Naive thymus-derived CD4-positive, alpha-beta T cell (primary cell): ENCODE results near the gene TOM1L2. TPM values are rescaled to one million over a fixed set of nuclear protein-coding genes. Genes with fewer than 3 reads are reported as not detected.

ENCODE experiments used
- ATAC-seq: fragments of 150-1000 bp; cut with Tn5 transposase; 2 replicates; pipeline ENCODE4 v1.10.0; 2021; ENCODE audit warnings: mild to moderate bottlenecking, moderate library complexity
- CTCF ChIA-PET: fragments of 350-600 bp; sonication (Branson Sonifier 250); formaldehyde crosslinking; loops from one replicate; lab custom pipeline; 2021; ENCODE audit warnings: antibody characterized with exemption; lab: Charles Lee
- POLR2A ChIA-PET: fragments of 350-600 bp; sonication (Branson Sonifier 250); formaldehyde crosslinking; loops from one replicate; lab custom pipeline; 2021; ENCODE audit warnings: antibody characterized with exemption, inconsistent platforms; lab: Charles Lee
- DNase-seq, 9 donors: peaks; one replicate each; pipeline versions ENCODE4 v3.0.0 to v3.0.0-alpha.2; 2020 to 2022; ENCODE audit warnings: mixed read lengths in 1 of 9
- H3K27ac ChIP-seq: one replicate; pipeline ENCODE4 v1.7.0; 2013; ENCODE audit warnings: mild to moderate bottlenecking, low read depth, low read length, moderate library complexity
- H3K27me3 ChIP-seq, 2 donors: one replicate each; pipeline ENCODE4 v1.7.0; 2013; ENCODE audit warnings: low read length in 2 of 2, mild to moderate bottlenecking in 2 of 2, moderate library complexity in 2 of 2; ENCODE audit not compliant: control insufficient read depth in 2 of 2, insufficient read depth in 2 of 2
- H3K36me3 ChIP-seq, 3 experiments: 1 replicate in 2 of 3; 2 replicates in 1 of 3; pipeline ENCODE4 v1.7.0; 2013; ENCODE audit warnings: low read length in 3 of 3, mild to moderate bottlenecking in 3 of 3, moderate library complexity in 1 of 3; ENCODE audit not compliant: insufficient read depth in 3 of 3, control insufficient read depth in 2 of 3
- H3K4me1 ChIP-seq, 2 donors: one replicate each; pipeline ENCODE4 v1.7.0; 2013; ENCODE audit warnings: low read length in 2 of 2, mild to moderate bottlenecking in 2 of 2, moderate library complexity in 1 of 2; ENCODE audit not compliant: control insufficient read depth in 2 of 2, insufficient read depth in 2 of 2
- H3K4me3 ChIP-seq: 2 replicates; pipeline ENCODE4 v1.7.0; 2013; ENCODE audit warnings: mild to moderate bottlenecking, low read length
- H3K9me3 ChIP-seq, 3 experiments: 1 replicate in 2 of 3; 2 replicates in 1 of 3; pipeline ENCODE4 v1.7.0; 2013; ENCODE audit warnings: low read length in 3 of 3; ENCODE audit not compliant: control insufficient read depth in 2 of 3
- H3K27ac Mint-ChIP-seq, 9 donors: one replicate each; pipeline ENCODE4 v1.8.0; 2020 to 2022; ENCODE audit warnings: mixed read lengths in 9 of 9, mild to moderate bottlenecking in 8 of 9, moderate library complexity in 5 of 9, inconsistent platforms in 2 of 9
- H3K27me3 Mint-ChIP-seq, 5 donors: one replicate each; pipeline ENCODE4 v1.8.0; 2021 to 2022; ENCODE audit warnings: mixed read lengths in 5 of 5, mild to moderate bottlenecking in 1 of 5
- H3K36me3 Mint-ChIP-seq, 5 donors: one replicate each; pipeline ENCODE4 v1.8.0; 2020 to 2022; ENCODE audit warnings: mixed read lengths in 5 of 5, mild to moderate bottlenecking in 3 of 5, inconsistent platforms in 1 of 5
- H3K4me1 Mint-ChIP-seq, 7 donors: one replicate each; pipeline ENCODE4 v1.8.0; 2020 to 2022; ENCODE audit warnings: mixed read lengths in 7 of 7, mild to moderate bottlenecking in 3 of 7, inconsistent platforms in 1 of 7
- H3K4me3 Mint-ChIP-seq, 10 donors: one replicate each; pipeline ENCODE4 v1.8.0; 2020 to 2022; ENCODE audit warnings: mild to moderate bottlenecking in 10 of 10, mixed read lengths in 10 of 10, moderate library complexity in 6 of 10, inconsistent platforms in 2 of 10
- H3K9me3 Mint-ChIP-seq, 11 donors: one replicate each; pipeline ENCODE4 v1.8.0; 2020 to 2022; ENCODE audit warnings: mixed read lengths in 11 of 11, mild to moderate bottlenecking in 4 of 11, inconsistent platforms in 1 of 11, moderate library complexity in 1 of 11
- intact Hi-C, 2 donors: fragments of 100-400 bp; cut with micrococcal nuclease; formaldehyde crosslinking; loops; one replicate each; pipeline ENCODE4 v1.15.1; 2023
- polyA plus RNA-seq, 2 donors: library from polyadenylated mRNA; unstranded; fragments of 300-500 nt; fragmentation: Illumina TruSeq; gene quantifications; one replicate each; pipeline ENCODE4 v1.2.3, GENCODE V29; 2021
- total RNA-seq, 6 experiments: library from RNA in 5 of 6; stranded (reverse) in 5 of 6; gene quantifications; 1 replicate in 5 of 6; 2 replicates in 1 of 6; pipeline ENCODE4 v1.2.3 and lab custom pipeline; 2021 to 2026

The TOM1L2 gene
- total and polyA plus RNA-seq, 7 experiments from 2014 or later, result 6.9 to 84.1 (median 61.0) TPM

DNA sequence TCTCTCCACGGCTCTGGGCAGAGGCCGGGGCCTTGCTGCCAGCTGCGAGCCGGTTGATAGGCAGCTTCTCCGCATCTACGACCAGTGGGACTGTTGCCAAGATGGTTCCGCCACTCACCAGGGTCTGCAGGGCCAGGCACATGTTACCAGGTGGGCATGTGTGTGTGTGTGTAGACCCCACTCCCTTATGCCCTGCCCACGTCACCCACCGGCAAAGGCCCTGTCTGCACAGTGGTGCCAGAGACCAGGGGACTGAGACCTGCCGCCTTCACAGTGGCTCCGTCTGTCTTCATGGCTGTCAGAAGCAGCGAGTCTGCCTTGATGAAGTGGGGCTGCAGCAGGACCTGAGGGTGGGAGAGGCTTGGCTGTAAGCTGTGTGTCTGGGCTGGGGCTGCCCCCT, 153.1 kb downstream of the TOM1L2 start:
- peak overlapping the region in 4 of 9 donors; percentile 21 to 58 (median 44) for H3K27ac Mint-ChIP-seq

GRCh38 chr17:17818088-17818526, 154.1 kb downstream of the TOM1L2 start:
- H3K27me3 Mint-ChIP-seq, result no peaks in the 10 kb centered on the region
- intact Hi-C loops, result no loop called here
- H3K4me3 ChIP-seq, result no peak overlapping the region
- H3K36me3 Mint-ChIP-seq, result peaks cover 0 to 23% (median 7%) of the 10 kb centered on the region in 5 donors
- peaks cover 15 to 37% of the 10 kb centered on the region in 2 donors for H3K4me1 ChIP-seq
- ChIA-PET POLR2A (interaction anchor here (0.6 to 1.3 kb wide), 4 partner anchors 12 to 1878 kb away, joined by 3 to 4 read pairs (median 4); no protein-coding TSS in a partner anchor), CTCF (interaction anchor here (9.9 kb wide), 1 partner anchor 43 kb away, joined by 88 read pairs; no protein-coding TSS in a partner anchor)
- no peaks in the 10 kb centered on the region for H3K9me3 Mint-ChIP-seq
- H3K27me3 ChIP-seq, result no peaks in the 10 kb centered on the region
- no peak for ATAC-seq
- DNase-seq, result no peak
- no peak overlapping the region for H3K27ac ChIP-seq
- peaks cover 0 to 65% (median 20%) of the 10 kb centered on the region in 3 experiments for H3K36me3 ChIP-seq
- H3K9me3 ChIP-seq, result no peaks in the 10 kb centered on the region
- peak overlapping the region in 1 of 10 donors; percentile 16 for H3K4me3 Mint-ChIP-seq
- peaks cover 33 to 55% (median 46%) of the 10 kb centered on the region in 7 donors for H3K4me1 Mint-ChIP-seq
- peak overlapping the region in 2 of 9 donors; percentile 25 to 54 for H3K27ac Mint-ChIP-seq

More for the DNA sequence above, 153.1 kb downstream of the TOM1L2 start:
- Histone ChIP-seq H3K27me3 (no peaks in the 10 kb centered on the region), H3K4me3 (no peak overlapping the region), H3K9me3 (no peaks in the 10 kb centered on the region), H3K36me3 (peaks cover 0 to 55% (median 18%) of the 10 kb centered on the region in 3 experiments), H3K4me1 (peaks cover 21 to 44% of the 10 kb centered on the region in 2 donors), H3K27ac (peak overlapping the region; percentile 30)
- Mint-ChIP-seq H3K4me1 (peaks cover 35 to 59% (median 51%) of the 10 kb centered on the region in 7 donors), H3K27me3 (no peaks in the 10 kb centered on the region), H3K4me3 (peak overlapping the region in 3 of 10 donors; percentile 18 to 83 (median 77)), H3K9me3 (no peaks in the 10 kb centered on the region), H3K36me3 (peaks cover 0 to 23% (median 7%) of the 10 kb centered on the region in 5 donors)
- intact Hi-C loops, result no loop called here
- ChIA-PET CTCF (interaction anchor here (0.5 to 9.9 kb wide), 4 partner anchors 17 to 62 kb away, joined by 3 to 88 read pairs (median 4); no protein-coding TSS in a partner anchor), POLR2A (interaction anchor here (1.3 kb wide), 1 partner anchor 11 kb away, joined by 4 read pairs; no protein-coding TSS in a partner anchor)
- ATAC-seq, result no peak
- no peak for DNase-seq

- Mint-ChIP-seq H3K27me3 (no peaks in the 10 kb centered on the region), H3K4me3 (no peak overlapping the region), H3K36me3 (peaks cover 0 to 23% (median 7%) of the 10 kb centered on the region in 5 donors), H3K27ac (peak overlapping the region in 1 of 9 donors; percentile 55), H3K9me3 (peaks cover 0 to 2% (median 0%) of the 10 kb centered on the region in 11 donors), H3K4me1 (peaks cover 28 to 51% (median 40%) of the 10 kb centered on the region in 7 donors)
- POLR2A ChIA-PET, result interaction anchor here (0.8 kb wide), 2 partner anchors 22 to 35 kb away, joined by 3 read pairs; no protein-coding TSS in a partner anchor
- Histone ChIP-seq H3K4me3 (no peak overlapping the region), H3K4me1 (peaks cover 10 to 34% of the 10 kb centered on the region in 2 donors), H3K36me3 (peaks cover 0 to 70% (median 17%) of the 10 kb centered on the region in 3 experiments), H3K27ac (no peak overlapping the region), H3K27me3 (no peaks in the 10 kb centered on the region), H3K9me3 (no peaks in the 10 kb centered on the region)
- intact Hi-C loops, result no loop called here
- no peak for DNase-seq
- no peak for ATAC-seq
- CTCF ChIA-PET, result interaction anchor here (9.9 kb wide), 1 partner anchor 44 kb away, joined by 88 read pairs; no protein-coding TSS in a partner anchor
Measured at GRCh38 chr17:17817552-17817947, 154.7 kb downstream of the TOM1L2 start.

DNA sequence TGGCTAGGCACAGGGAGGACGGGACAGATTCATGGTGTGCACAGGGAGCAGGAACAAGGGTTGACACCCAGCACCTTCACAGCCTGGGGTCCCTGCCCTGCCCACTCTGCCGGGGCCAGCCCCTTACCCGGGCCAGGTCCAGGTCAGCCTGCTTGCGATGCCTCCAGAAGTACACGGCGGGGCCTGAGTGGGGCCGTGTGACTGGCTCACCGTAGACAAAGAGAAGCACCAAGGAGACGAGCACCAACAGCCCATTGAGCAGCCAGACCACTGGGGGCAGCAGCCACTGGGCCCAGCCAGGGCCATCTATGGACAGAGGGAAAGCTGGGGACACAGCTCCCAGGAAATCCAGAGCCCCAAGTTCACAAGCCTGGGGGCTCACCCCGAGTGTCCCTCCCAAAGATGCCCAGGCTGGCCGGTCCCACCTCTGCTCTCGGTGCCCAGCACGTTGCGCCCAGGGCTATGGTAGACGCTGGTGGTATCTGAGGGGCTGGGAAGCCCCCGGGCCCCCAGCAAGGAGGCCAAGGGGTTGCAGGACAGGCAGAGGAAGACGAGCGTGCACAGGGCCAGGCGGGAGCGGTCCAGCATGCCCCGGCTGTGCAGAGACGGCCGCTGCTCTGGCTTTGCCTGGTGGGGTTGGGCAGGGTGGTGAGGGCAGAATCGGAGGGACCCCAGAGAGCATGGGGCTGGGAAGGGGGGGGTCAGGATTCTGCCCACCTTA, 155.2 kb downstream of the TOM1L2 start:
- CTCF ChIA-PET, result interaction anchor here (0.7 to 9.9 kb wide), 2 partner anchors 35 to 44 kb away, joined by 3 to 88 read pairs; no protein-coding TSS in a partner anchor
- H3K4me1 Mint-ChIP-seq, result peaks cover 23 to 46% (median 39%) of the 10 kb centered on the region in 7 donors
- H3K36me3 Mint-ChIP-seq, result peaks cover 0 to 22% (median 11%) of the 10 kb centered on the region in 5 donors
- intact Hi-C loops, result no loop called here
- POLR2A ChIA-PET, result interaction anchor here (0.8 kb wide), 1 partner anchor 22 kb away, joined by 3 read pairs; no protein-coding TSS in a partner anchor
- Histone ChIP-seq H3K4me1 (peaks cover 12 to 34% of the 10 kb centered on the region in 2 donors), H3K27ac (no peak overlapping the region), H3K27me3 (no peaks in the 10 kb centered on the region), H3K36me3 (peaks cover 0 to 75% (median 17%) of the 10 kb centered on the region in 3 experiments), H3K9me3 (no peaks in the 10 kb centered on the region), H3K4me3 (no peak overlapping the region)
- no peak overlapping the region for H3K4me3 Mint-ChIP-seq
- H3K27ac Mint-ChIP-seq, result peak overlapping the region in 1 of 9 donors; percentile 14
- no peaks in the 10 kb centered on the region for H3K27me3 Mint-ChIP-seq
- H3K9me3 Mint-ChIP-seq, result peaks cover 0 to 2% (median 0%) of the 10 kb centered on the region in 11 donors
- no peak for ATAC-seq
- DNase-seq, result no peak

- peak overlapping the region in 1 of 9 donors; percentile 14 for H3K27ac Mint-ChIP-seq
- intact Hi-C loops, result no loop called here
- peaks cover 0 to 24% (median 12%) of the 10 kb centered on the region in 5 donors for H3K36me3 Mint-ChIP-seq
- Histone ChIP-seq H3K27me3 (no peaks in the 10 kb centered on the region), H3K4me1 (peaks cover 13 to 29% of the 10 kb centered on the region in 2 donors), H3K36me3 (peaks cover 0 to 81% (median 17%) of the 10 kb centered on the region in 3 experiments), H3K27ac (no peak overlapping the region), H3K4me3 (no peak overlapping the region), H3K9me3 (no peaks in the 10 kb centered on the region)
- no peak overlapping the region for H3K4me3 Mint-ChIP-seq
- ATAC-seq (no peak), DNase-seq (no peak)
- ChIA-PET CTCF (interaction anchor here (0.7 to 9.9 kb wide), 2 partner anchors 35 to 45 kb away, joined by 3 to 88 read pairs; no protein-coding TSS in a partner anchor), POLR2A (no interaction called here)
- no peaks in the 10 kb centered on the region for H3K27me3 Mint-ChIP-seq
- H3K4me1 Mint-ChIP-seq, result peaks cover 20 to 44% (median 36%) of the 10 kb centered on the region in 7 donors
- peaks cover 0 to 2% (median 0%) of the 10 kb centered on the region in 11 donors for H3K9me3 Mint-ChIP-seq
Measured at GRCh38 chr17:17816240-17816814, 155.9 kb downstream of the TOM1L2 start.
